ENCODE data around the gene CWC15. TPM values are rescaled to one million over a fixed set of nuclear protein-coding genes. Genes with fewer than 3 reads are reported as not detected.
A peak's percentile ranks its signal among the peaks of the same experiment; 100 is the strongest.
"Not testable (repeated sequence)": the region's sequence is repeated elsewhere in the genome, so short reads cannot be mapped to it uniquely, and the experiment has no call there.

The CWC15 gene
- total RNA-seq = 58.5 TPM

DNA sequence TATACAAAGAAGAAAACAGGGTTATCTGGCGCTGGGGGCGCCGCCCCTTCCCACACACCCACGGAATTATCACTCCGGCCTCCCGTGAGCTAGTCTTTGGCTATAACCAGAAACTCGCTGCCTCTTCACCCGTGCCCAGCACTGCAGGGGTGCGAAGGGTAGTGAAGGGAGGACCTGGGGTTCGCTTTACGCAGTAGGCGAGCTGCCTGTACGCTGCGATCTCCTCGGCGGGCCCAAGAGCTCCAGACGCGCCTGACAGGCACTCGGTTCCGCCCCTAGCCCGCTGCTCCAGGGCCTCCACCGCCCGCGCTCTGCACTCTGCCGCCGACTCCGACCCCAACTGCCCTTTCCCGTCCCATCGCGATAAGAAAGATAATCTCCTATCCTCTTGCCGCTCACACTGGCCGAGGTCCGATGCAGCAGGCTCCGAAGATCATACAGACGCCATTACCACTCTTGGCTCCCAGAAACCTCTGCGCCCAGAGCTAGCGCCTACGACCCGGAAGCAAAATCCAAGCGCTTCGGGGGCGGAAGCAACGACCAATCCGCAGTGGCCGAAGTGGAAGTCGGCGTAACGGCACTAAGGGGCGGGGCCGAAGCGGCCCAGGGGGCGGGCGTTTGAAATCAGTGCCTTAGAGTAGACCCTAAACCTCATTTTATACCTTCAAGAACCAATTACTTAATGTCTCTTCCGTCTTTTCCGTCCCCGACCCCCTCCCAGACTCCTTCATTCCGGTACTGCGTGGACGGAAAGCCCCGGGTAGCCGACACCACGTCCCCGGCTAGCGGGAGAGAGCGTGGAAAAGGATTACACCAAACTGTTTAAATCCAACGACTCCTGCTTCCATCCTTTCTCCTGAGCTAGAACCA lies at the start of gene CWC15, which contains the start of gene KDM4D:
TSS of gene CWC15 (minus strand) at position 458 of the 870 bp plus-strand sequence. CDS start 1,371 bp downstream, outside the sequence.
TSS of gene KDM4D (plus strand) at position 611 of the 870 bp plus-strand sequence. CDS start 23,664 bp downstream, outside the sequence.
- DNase-seq (ENCODE audit: low spot score) = peak; percentile 97

DNA sequence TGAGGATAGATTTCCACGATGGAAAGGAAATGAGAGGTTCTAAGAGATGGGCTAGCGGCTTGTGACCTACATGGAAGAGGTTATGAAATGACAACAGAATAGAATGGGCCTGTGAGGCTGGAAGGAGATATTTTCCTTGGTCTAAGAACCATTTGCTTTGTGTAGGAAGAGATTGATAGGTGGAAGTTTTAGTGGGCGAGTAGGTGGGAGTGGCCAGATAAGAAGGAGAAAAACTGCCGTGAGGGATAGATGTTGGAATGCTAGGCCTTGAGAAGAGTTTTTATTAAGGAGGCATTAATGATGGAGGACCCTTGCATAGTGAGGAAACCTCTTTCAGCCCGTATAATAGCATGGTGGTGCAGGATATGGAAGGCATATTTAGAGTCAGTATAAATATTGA lies 48.1 kb upstream of the CWC15 start:
- not testable (repeated sequence) for DNase-seq (ENCODE audit: low spot score)

DNA sequence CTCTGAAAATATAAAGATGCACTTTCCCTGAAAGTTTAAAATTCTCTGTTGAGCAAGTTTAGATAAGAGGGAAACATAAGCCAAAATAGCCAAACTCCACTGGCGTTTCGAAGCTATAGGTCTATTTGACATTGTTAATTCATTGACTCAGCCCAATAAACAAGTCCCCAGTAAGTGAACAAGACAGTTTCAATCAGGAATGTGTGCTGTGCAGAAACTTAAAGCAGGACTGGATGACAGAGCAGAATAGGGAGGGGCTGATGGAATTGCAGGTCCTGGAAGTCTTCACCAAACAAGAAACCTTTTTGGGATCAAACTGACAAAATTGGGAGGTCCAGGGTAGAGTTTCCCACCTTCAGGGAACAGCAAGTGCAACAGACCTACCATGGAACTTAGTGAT lies 42.8 kb upstream of the CWC15 start:
- DNase-seq (ENCODE audit: low spot score) = no peak

DNA sequence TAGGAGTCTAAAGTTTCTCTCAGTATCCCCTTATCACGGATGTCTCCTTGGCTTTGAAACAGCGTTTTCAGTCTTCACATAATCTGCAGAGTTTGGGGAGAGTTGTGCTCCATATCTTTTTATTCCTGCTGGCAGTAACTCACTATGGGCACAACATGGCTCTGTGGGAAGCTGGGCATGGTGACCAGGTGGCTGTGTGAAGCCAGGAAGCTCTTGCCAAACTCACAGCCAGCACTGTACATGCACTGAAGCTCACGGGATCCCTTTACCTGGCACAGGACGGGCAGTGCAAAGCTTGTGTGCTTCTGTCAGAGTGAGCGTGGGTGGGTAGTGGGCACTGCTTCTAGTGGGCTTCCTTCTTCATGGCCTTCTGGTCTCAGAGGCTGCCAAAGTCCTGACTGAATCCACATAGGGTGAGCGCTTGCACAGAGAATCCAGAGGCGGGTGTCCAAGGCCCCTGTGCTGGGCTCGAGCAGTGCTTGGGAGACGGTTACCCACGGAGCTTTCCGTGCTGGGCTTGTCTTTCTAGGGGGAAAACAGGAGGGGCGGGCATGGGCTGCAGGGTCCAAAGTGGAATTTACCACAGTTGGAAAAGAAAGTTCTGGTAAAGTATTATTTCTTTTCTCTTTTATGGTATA lies 40.9 kb upstream of the CWC15 start:
- no peak for DNase-seq (ENCODE audit: low spot score)

DNA sequence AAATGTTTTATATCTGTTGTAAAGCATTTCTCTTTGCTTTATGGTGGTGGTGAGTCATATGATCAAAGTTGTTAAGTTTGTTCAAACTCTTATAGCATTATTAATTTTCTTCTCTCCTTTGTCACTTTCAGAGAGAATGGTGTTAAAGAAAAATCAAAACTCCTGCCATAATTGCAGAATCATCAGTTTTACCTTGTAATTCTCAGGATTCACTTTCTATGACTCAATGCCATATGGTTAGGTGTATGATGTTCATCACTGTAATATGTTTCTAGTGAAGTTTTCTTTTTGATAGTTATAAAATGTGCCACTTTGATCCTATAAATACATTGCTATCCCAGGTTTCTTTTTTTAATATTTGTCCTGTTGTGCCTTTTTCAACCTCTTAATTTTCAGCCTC lies 38.0 kb upstream of the CWC15 start:
- DNase-seq (ENCODE audit: low spot score) = no peak

DNA sequence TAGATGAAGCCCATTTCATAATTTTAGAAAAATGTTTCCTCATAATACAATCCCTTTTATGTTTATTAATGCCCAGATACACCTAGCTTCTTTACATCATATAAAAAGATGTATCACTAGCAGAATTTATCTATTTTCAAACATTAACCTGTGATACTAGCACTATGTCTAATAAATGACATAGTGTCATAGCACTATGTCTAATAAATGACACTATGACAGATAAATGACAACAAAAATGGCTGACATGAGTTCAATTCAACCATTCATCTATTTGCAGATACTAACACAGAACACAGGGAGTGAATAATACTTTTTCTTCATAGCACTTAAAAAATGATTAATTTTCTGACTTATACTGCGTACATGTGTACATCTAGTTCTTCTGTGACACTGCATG lies 32.3 kb upstream of the CWC15 start:
- no peak for DNase-seq (ENCODE audit: low spot score)

DNA sequence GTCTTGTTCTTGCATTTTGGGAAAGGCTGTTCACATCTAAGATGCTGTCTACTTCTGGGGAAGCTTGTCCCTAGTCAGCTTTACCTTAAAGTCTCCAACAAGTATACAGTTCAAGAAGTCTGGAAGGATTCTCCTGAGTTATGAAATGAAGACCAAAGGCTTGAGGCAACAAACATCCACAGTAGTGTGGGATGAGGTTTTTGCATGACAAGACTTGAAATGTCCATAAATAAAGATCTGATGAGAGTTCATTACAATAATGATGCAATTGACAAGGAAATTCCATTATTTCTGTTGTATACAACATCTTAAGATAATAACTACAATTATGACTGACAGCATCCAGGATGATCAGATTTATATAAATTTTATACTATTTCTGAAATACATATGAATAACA lies 30.4 kb upstream of the CWC15 start:
- DNase-seq (ENCODE audit: low spot score) = no peak

DNA sequence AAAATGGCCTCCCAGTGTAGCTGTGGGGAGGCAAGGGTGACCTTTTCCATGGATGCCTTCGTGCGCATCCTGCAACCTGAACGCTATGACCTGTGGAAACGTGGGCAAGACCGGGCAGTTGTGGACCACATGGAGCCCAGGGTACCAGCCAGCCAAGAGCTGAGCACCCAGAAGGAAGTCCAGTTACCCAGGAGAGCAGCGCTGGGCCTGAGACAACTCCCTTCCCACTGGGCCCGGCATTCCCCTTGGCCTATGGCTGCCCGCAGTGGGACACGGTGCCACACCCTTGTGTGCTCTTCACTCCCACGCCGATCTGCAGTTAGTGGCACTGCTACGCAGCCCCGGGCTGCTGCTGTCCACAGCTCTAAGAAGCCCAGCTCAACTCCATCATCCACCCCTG lies 24.9 kb upstream of the CWC15 start:
- no peak for DNase-seq (ENCODE audit: low spot score)

DNA sequence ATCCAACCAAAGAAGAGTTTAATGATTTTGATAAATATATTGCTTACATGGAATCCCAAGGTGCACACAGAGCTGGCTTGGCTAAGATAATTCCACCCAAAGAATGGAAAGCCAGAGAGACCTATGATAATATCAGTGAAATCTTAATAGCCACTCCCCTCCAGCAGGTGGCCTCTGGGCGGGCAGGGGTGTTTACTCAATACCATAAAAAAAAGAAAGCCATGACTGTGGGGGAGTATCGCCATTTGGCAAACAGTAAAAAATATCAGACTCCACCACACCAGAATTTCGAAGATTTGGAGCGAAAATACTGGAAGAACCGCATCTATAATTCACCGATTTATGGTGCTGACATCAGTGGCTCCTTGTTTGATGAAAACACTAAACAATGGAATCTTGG lies 24.1 kb upstream of the CWC15 start:
- no peak for DNase-seq (ENCODE audit: low spot score)

DNA sequence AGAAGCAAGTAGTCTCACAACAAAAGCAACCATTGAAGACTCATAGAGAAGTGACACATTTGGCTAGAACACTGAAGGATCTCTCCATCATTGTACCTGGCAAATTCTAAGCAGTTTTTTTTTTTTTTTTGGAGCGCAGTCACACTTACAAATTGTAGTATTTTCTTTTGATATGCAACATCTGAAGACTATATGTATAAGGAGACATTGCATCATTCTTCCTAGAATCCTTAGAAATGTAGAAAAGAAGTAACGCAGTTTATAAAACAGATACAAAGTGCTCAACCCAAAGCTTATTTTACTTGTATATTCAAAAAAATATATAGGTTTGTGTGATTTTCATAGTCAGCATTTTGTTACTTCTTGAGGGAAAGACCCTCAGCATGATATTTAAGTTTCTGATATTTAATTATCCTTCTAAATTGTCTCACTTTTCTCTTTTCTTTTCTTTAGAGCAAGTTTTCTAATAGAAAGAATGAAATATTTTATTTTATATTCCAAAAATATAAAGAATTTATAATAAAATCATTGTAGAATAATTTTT lies 20.1 kb upstream of the CWC15 start:
- DNase-seq (ENCODE audit: low spot score) = no peak

DNA sequence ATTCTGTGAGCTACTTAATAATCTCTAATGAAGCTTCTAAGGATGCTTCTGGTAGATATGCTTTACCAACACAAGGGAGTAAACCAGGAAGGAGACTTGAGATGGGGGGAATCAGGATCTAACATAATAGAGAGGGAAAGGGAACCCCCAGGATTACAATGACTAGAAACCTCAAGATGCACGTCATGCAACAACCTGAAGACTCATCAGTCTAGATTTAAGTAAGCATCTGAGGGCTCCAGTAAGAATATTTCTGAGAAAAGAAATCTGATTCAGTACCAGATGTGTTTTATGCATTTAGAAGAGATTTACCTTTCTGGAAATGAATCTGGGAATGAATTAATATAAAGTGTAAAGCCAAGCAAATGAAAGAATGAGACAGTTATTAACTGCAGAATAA lies 15.4 kb upstream of the CWC15 start:
- DNase-seq (ENCODE audit: low spot score) = no peak

DNA sequence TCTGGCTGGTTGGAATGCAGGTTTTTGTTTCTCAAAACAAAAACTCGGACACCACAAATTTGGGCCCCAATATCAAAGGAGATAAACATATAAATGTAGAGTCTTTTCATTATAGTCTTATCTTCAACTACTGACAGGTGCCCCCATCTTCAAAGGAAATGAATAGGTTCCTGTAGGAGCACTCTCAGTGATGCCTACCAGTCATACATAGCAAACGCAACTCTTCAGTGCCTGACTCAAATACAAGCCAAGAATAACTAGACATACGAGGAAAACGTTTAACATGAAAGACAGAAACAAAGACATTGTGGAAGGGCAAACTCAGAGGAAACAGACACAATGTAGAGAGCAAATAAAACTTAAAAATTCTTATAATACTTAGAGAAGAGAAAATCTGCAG lies 14.0 kb upstream of the CWC15 start:
- DNase-seq (ENCODE audit: low spot score) = no peak

DNA sequence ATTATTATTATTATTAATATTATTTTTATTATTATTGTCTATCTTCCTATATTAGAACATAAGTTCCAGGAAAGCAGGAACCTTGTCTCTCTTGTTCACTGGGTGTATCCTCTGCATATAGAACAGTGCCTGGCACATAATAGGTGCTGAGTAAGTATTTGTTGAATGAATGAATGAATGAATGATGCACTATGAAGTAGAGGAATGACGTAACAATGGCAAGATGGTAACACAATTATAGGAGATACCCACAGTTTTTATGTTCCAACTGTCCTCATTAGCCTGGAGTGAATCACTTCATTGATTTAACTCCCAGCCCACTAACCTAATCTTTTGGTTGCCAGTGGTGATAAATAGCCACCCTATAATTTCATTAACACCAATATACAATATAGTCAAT lies 2.2 kb upstream of the CWC15 start:
- no peak for DNase-seq (ENCODE audit: low spot score)

DNA sequence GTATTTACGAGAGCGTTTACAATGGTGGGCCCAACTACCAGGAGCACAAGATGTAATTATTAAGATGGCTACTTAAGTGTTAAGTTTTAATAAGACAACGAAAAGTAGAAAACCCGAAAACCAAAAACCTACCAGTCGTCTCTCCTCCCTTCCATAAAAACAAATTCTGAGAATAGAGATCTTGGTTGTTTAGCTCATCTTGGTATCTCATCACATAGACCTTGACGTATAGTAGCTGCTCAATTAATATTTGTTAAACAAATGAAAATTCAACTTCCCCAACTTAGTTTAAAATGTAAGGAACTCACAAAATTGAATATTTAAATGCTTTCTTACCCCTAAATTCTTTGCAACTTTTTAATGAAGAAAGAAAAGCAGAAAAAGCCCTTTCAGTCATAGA lies 822 bp upstream of the CWC15 start:
- no peak for DNase-seq (ENCODE audit: low spot score)

DNA sequence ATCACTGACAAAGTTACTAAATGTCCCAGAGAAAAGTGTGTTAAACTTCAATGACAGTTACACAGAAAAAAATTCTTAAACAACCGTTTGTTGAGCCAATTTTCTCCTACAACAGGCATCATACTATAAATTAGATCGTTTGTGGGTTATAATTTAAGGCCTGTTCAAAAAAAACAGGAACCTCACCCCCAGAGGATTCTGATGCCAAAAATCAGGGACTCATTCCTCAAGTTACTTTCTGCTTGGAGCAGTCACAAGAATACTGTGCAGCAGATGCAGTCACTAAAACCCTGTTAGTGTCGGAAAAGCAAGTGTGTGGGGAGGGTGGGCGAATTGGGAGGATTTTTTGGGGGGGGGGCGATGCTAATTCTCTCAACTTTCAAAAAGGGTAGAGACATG lies 657 bp downstream of the CWC15 start:
- DNase-seq (ENCODE audit: low spot score) = no peak

DNA sequence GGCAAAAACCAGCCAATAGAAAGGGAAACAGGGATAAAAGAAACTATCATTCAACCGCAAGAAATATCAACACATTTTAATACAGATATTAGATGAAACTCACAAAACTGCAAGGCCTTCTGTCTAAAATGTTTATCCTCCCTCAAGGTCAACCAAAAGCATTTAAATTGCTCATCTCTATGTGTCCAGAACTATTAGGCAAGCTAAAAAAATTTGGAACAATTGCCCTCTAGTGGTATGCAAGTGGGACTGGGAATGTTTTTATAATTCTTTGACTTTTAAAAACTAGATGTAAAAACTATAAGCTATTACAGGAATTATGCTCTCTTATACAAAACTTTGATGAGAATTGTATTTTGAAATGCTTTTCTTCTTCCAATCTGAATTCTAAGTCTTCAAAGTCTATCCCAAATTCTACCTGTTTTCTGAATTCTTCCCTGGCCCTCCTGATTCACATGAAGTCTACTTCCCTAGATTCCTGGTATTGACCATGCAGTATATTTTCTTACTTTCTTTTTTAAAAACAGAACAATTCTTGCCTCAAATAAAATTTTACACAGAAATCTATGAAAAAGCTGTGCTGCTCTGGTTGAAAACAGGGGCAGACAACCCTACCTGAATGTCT lies 4.9 kb downstream of the CWC15 start:
- no peak for DNase-seq (ENCODE audit: low spot score)

DNA sequence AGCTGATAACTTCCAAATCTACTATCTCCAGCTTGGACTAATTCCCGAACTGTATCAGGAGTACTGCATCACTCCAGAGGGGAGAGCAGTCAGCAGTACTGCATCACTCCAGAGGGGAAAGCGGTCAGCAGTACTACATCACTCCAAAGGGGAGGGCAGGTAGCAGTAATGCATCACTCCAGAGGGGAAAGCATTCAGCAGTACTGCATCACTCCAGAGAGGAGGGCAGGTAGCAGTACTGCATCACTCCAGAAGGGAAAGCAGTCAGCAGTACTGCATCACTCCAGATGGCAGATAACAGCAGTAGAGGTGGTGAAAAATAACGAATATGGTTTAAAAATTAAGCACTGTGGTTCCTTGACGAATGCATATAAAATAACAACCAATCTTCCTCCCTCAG lies 8.4 kb downstream of the CWC15 start:
- no peak for DNase-seq (ENCODE audit: low spot score)

DNA sequence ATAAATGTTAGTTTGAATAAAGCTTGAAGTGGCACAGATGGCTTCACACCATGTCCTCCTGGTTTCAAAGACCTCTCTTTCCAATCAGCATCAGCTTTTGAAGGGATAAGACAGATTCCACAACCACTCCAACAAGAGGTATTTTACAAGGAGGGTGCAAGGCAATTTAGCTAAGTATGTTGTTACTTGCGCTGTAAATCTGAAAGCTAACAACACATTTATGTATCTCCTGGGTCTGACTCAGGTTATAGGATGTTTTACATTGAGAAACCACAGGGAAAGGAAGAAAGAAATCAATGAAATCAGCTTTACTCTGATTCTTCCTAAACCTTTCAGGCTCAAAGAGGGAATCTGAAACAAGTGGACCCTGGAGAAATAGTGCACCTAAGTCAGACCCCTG lies 12.1 kb downstream of the CWC15 start:
- no peak for DNase-seq (ENCODE audit: low spot score)

DNA sequence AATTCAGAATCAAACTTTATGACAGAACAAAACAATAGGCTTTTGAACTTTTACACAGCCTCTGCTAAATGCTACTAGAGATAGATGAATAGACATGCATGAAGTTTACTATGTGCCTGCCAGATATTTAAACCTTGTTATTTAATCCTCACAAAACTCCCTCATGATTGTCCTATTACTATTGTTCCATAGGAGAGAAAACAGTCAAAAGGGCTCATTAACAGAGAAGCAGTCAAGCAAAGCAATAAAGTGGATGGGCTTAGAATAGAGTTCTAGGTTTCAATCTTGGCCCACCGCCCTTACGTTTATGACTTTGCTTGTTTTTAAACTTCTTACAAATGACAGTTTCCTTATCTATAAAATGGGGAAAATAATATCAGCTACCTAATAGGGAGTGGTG lies 12.9 kb downstream of the CWC15 start:
- DNase-seq (ENCODE audit: low spot score) = no peak

DNA sequence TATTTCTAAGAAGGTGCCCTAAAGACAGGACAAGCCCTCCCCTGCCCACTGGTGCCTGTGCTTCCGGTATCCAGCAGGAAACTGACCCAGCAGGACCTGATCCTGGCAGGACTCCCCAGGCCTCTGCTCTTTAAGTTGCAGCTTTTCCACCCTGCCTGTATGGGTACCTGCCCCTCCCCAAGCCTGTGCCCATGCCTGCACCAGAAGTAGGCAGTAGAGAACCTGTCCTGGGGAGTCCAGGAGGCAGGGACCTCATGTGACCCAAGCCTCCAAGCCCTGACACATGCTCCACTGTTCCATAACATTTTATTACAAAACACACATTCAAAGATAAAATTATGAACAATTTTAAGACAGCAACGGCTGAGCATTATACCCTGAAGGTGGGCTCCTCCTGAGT lies 14.2 kb downstream of the CWC15 start:
- DNase-seq (ENCODE audit: low spot score) = no peak

DNA sequence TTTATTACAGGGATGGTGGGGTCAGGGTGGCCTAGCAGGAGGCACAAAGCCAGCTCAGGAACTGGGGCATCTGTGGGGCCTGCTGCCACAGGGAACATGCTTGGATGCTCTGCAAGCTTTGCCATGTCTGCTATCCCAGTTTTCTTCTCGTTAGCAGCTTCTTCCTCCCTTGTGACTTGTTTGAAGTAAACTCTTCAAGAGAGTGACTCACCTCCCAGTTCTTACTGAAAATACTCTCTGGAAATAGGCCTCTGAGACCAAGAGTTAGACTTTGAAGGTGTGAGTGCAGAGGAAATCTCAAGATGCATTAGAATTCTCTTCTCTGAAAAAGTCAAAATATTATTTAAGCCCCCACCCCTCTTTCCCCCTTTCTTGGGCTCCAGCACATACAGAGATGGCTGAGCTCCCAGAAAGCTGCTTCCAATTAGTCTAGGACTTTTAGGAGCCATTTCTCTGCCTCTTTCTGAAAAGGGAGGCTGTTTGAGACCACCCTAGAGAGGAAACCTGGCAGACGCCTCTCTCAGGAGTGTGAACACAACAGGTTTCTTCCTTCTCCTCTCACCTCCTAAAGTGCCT lies 15.1 kb downstream of the CWC15 start:
- DNase-seq (ENCODE audit: low spot score) = no peak

DNA sequence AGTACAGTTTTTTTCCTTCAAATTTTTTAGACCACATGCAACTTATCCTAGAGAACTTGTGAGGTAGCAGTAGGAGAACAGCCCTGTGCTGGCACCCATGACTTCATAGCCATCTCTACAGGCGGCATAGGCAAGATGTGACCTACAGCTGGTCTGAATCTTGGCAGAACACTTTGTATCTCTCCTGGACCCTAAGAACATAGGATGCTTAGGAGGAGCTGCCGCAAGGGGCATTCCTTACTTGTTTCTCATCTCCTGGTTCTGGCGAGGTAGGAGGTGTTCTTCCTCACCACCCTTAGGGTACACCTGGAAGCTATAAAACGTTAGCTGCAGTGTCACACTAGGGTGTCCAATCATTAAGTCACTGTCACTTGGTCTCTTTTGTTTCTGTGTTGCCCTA lies 16.4 kb downstream of the CWC15 start:
- no peak for DNase-seq (ENCODE audit: low spot score)

Data from ureter (tissue), 1 donor.